PFSK-1 (cell line): ENCODE results near the gene CTRB1.

ENCODE experiments used
- FOXP2 ChIP-seq: optimal IDR thresholded peaks from 2 replicates; pipeline ENCODE3; 2011; ENCODE audit warnings: borderline replicate concordance, control low read depth, inconsistent platforms; ENCODE audit not compliant: insufficient read depth; ENCODE audit errors: extremely low read length, extremely low read depth
- POLR2AphosphoS5 ChIP-seq: IDR thresholded peaks from 2 replicates; pipeline ENCODE4 v1.6.1; 2012; ENCODE audit warnings: low read depth, mild to moderate bottlenecking, control low read depth, low read length, moderate library complexity
- REST ChIP-seq, 2 experiments: IDR thresholded peaks; 2 replicates each; pipeline versions ENCODE4 v1.6.1 to v1.8.0; 2011 to 2012; ENCODE audit warnings: low read depth in 2 of 2, low read length in 2 of 2, control low read depth in 1 of 2, inconsistent platforms in 1 of 2, mild to moderate bottlenecking in 1 of 2, moderate library complexity in 1 of 2; ENCODE audit not compliant: insufficient read depth in 1 of 2
- SIN3A ChIP-seq: IDR thresholded peaks from 2 replicates; pipeline ENCODE4 v1.6.1; 2012; ENCODE audit warnings: mild to moderate bottlenecking, low read length, moderate library complexity, borderline replicate concordance; ENCODE audit not compliant: insufficient read depth
- TAF1 ChIP-seq: IDR thresholded peaks from 2 replicates; pipeline ENCODE4 v1.6.1; 2012; ENCODE audit warnings: low read length, control low read depth, borderline replicate concordance; ENCODE audit not compliant: insufficient read depth

- TF ChIP-seq POLR2AphosphoS5 (no peak), REST (IDR thresholded peaks at IDR 0.05; ENCODE audit: insufficient read depth in 1 of 2, low read depth in 2 of 2, low read length in 2 of 2) (no peak), FOXP2 (no peak), SIN3A (no peak), TAF1 (no peak)
Observed at GRCh38 chr16:75189638-75190245, 29.0 kb upstream of the CTRB1 start.
